GM18520 (cell line): ENCODE data around the gene EYS.
"Not testable (repeated sequence)": the region's sequence is repeated elsewhere in the genome, so short reads cannot be mapped to it uniquely, and the experiment has no call there.

Experiments used
- ATAC-seq: cut with Tn5 transposase; IDR thresholded peaks from one replicate; pipeline ENCODE4 v1.9.1; 2021; ENCODE audit not compliant: unreplicated experiment

EYS gene

DNA sequence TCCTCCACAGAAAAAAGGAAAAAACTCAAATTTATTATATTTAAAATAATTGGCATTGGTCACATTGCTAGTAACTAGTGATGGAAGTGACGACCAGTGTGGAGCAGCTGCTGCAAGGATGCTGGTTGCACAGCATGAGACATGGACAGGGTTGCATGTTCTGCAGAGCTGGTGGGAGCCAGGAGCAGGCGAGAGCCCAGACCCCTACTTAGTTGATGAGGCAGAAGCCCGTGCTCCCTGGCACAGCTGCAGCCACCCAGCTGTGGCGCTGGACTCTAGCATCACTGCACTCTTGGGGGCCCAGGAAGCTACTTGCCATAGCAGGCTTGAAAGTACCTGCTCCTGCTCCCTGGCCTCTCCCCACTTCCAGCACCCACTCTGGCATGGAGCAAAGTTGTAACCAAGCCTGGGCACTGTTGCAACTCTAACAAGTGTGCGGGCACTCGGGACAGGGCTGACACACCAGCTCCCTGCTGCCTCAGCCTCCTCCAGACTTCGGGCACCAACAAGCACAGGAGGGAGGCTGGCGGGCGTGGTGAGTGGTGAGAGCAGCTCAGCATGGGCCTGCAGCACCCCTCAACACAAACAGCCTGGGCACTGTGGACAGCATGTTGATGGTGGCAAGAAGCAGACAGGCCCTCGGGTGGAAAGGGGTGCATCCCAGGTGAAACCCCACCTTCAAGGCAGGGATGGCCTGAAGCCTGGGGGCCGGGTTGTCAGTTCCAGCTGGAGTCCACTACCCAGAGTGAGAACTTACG lies 69.6 kb downstream of the EYS start:
- no peak for ATAC-seq

DNA sequence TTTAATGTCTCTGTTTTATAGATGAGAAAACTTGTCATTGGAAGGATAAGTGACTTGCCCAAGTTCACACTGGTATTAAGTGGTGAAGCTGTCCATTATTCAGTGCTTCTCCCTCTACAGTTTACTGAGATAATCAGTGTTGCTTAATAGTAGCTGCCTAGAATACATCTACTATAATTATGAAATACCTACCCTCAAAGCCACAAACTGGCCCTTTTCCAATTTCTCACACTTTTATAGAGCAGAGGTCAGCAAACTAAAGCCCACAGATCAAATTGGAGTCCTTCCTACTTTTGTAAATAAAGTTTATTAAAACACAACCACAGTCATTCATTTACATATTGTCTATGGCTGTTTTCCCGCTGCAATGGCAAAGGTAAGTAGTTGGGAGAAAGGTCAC lies 73.5 kb downstream of the EYS start:
- no peak for ATAC-seq

DNA sequence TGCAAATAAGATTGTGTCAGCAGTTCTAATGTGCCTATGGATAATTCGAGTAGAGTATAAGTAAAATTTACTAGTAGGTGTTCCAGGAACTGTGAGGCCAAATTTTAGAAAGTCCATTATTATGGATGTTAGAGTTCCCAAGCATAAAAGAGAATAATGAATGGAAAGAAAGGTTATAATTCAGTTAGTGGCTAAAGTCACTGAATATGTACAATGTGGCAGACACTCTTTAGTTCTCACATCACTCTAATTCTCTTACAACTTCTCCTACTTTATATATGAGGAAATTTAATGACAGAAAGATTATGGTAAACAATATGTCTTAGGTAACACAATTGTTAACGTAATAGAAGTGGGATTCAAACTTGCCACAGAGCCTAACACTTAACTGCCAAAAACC lies 75.3 kb downstream of the EYS start:
- ATAC-seq = no peak

GRCh38 chr6:65627434-65627999 lies 79.5 kb downstream of the EYS start:
- not testable (repeated sequence) for ATAC-seq

GRCh38 chr6:65627015-65627414 lies 80.0 kb downstream of the EYS start:
- no peak for ATAC-seq

DNA sequence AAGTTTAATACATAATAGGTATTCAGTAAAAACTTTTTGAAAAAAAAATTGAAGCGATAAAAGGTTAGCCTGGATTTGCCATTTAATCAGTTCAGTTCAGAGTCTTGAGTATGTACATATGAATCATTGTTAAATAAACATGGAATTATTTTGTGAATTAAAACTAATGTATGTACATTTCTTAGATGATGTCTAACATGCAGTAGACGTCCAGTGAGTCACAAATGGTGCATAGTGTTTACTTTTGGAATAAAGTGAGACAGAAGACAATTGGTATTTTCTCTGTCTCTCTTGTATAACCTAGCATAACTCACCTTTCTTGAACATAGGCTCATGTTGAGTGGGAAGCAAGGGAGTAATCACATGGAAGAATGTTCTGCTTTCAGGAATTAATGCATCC lies 83.5 kb downstream of the EYS start:
- no peak for ATAC-seq

GRCh38 chr6:65610746-65611145 lies 96.3 kb downstream of the EYS start:
- no peak for ATAC-seq

DNA sequence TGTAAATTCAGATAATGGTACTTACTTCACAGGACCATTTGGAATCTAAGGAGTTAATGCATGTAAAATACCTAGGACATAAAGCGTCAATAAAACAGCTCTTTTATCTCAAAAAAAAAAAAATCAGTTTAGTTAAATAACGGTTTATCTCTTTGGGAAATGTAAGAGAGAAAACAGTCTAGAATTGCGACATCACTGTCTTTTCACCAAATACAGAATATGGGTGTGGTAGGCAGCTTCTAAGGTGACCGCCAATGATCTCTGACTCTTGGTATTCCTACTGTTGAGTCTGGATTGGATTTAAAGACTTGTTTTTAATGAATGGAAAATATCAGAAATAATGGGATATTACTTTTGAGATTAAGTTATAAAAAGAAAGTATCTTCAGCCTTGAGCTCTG lies 111.5 kb downstream of the EYS start:
- ATAC-seq = no peak

GRCh38 chr6:65570340-65570739 lies 136.7 kb downstream of the EYS start:
- no peak for ATAC-seq

GRCh38 chr6:65569505-65569904 lies 137.5 kb downstream of the EYS start:
- no peak for ATAC-seq

DNA sequence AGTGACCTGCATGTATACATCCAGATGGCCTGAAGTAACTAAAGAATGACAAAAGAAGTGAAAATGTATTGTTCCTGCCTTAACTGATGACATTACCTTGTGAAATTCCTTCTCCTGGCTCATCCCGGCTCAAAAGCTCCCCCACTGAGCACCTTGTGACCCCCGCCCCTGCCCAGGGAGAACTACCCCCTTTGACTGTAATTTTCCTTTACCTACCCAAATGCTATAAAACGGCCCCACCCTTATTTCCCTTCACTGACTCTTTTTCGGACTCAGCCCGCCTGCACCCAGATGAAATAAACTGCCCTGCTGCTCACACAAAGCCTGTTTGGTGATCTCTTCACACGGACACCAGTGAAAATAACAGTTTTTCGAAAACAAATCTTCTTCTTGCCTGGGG lies 138.0 kb downstream of the EYS start:
- ATAC-seq = not testable (repeated sequence)

DNA sequence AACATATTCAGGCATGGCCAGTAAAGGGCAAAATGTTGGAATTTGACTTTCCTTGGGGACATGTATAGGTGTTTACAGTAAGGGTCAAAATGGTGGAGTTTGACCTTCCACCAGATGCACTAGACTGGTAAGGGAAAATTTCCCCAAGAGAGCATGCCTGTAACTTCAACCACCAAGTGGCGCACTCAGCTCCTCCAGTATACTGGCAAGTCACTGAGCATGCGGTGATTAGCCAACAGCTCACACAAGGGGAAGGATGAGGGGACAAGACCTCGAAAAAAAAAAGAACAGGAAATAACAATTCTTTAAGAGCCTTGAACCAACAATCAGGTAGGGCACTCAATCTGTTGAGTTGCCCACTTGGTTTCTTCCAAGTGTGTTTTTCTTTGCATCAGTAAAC lies 140.9 kb downstream of the EYS start:
- no peak for ATAC-seq

- ATAC-seq = no peak
Measured at GRCh38 chr6:65558071-65558470, 149.0 kb downstream of the EYS start.

DNA sequence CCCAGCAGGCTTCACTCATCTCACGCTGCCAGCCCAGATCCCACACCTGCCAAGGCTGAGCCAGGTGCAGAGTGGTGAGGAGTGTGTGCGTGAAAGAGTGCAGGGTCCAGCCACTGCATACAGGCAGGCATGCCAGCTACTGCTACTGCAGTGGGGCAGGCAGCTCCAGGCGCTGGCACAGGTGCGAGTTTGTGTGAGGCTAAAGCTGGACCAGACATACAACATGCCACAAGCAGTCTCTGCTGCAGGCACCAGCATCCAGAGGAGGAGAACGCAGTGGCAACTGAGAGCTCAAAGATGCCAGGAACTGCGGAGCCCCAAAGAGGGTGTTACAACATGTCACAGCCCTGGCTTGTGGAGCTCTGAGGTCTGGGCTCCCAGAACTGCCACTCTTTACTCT lies 149.8 kb downstream of the EYS start:
- ATAC-seq = no peak

- no peak for ATAC-seq
Measured at GRCh38 chr6:65546894-65547293, 160.1 kb downstream of the EYS start.

DNA sequence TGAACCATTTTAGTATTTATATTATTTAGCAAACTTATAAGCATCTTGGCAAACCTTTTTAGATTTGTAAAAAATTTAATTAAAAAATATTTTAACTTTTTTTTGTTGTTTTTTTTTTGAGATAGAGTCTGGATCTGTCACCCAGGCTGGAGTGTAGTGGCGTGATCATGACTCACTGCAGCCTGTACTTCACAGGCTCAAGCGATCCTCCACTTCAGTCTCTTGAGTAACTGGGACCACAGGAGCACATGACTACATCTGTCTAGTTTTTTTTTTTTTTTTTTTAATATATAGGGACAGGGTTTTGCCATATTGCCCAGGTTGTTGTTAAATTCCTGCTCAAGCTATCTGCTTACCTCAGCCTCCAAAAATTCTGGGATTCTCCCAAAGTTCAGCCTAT lies 161.1 kb downstream of the EYS start:
- no peak for ATAC-seq

- no peak for ATAC-seq
Measured at GRCh38 chr6:65538644-65539043, 168.4 kb downstream of the EYS start.

GRCh38 chr6:65537600-65537999 lies 169.4 kb downstream of the EYS start:
- no peak for ATAC-seq

- ATAC-seq = no peak
Measured at GRCh38 chr6:65531533-65531932, 175.5 kb downstream of the EYS start.

DNA sequence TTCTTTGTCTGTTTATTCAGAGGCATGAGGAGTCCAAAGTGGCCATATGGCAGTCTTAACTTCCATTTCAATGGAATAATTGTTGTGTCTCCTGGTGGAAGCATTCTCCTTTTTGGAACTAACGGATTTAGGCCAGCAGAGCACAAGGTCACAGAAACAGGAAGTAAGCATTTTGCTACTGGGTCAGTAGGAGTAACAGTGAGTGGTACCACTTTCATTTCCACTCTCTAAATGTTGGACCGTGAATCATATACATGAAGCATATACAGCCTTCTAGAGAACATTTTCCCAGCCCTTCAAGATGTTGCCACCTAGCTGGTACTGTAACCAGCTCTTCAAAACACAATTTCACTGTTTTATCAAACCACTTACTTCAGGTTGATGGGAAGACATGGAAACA lies 182.8 kb downstream of the EYS start:
- ATAC-seq = no peak

DNA sequence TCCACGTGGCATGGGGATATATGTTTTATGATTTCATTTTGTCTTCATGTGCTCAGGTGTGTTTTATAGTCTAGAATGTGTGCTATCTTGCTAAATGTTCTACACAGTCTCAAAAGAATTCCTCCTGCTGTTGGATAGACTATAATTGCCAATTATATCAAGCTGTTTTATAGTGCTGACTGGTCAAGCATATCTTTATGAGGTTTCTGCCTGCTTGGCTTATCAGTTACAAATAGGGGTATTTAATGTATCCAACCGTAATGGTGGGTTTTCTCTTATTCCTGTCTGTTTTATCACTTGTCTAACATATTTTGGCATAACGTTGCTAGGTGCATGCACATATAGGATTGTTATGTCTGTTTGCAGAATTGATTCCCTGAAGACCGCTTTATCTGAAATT lies 201.3 kb downstream of the EYS start:
- ATAC-seq = no peak

GRCh38 chr6:65501045-65501444 lies 206.0 kb downstream of the EYS start:
- ATAC-seq = no peak

DNA sequence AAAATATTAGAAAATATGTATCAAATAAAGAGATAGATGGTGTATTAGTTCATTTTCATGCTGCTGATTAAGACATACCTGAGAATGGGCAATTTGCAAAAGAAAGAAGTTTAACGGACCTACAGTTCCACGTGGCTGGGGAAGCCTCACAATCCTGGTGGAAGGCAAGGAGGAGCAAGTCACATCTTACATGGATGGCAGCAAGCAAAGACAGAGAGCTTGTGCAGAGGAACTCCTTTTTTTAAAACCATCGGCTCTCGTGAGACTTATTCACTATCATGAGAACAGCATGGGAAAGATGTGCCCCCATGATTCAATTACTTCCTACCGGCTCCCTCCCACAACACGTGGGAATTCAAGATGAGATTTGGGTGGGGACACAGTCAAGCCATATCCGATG lies 223.4 kb downstream of the EYS start:
- ATAC-seq = not testable (repeated sequence)
